Measurements from ENCODE around the gene RNU7-1. TPM values are rescaled to one million over a fixed set of nuclear protein-coding genes. Genes with fewer than 3 reads are reported as not detected.

Gene RNU7-1
- total and polyA plus RNA-seq, 10 of the 15 experiments (the other 5 are each of a cell fraction or from before 2014, with no cell fraction given) = not detected

DNA sequence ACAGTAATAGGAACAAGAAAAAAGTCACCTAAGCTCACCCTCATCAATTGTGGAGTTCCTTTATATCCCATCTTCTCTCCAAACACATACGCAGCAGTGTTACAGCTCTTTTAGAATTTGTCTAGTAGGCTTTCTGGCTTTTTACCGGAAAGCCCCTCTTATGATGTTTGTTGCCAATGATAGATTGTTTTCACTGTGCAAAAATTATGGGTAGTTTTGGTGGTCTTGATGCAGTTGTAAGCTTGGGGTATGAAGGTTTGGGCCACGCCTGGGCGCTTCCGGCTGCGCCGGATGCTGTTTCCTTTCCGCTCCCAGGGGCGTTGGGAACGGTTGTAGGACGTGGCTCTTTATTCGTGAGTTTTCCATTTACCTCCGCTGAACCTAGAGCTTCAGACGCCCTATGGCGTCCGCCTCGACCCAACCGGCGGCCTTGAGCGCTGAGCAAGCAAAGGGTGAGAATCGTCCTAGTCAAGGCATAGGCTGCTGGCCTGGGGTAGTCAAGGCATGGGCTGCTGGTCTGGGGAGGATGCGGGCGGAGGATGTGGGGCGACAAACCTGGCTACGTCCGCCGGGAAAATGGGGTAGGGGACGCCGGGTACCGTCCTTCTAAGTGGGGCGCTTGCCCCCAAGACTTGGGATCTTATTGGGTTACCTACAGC is at the start of gene RNU7-1, which contains the start of gene C12orf57 (continued):
- TF ChIP-seq, protein P1, sequence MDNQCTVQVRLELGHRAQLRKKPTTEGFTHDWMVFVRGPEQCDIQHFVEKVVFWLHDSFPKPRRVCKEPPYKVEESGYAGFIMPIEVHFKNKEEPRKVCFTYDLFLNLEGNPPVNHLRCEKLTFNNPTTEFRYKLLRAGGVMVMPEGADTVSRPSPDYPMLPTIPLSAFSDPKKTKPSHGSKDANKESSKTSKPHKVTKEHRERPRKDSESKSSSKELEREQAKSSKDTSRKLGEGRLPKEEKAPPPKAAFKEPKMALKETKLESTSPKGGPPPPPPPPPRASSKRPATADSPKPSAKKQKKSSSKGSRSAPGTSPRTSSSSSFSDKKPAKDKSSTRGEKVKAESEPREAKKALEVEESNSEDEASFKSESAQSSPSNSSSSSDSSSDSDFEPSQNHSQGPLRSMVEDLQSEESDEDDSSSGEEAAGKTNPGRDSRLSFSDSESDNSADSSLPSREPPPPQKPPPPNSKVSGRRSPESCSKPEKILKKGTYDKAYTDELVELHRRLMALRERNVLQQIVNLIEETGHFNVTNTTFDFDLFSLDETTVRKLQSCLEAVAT (IDR thresholded peaks at IDR 0.05) = peak; percentile 88
- TF ChIP-seq CHD4 (IDR thresholded peaks at IDR 0.05) = no peak
- peak; percentile 100 for TF ChIP-seq CBFB (IDR thresholded peaks at IDR 0.05; ENCODE audit: low read depth)
- no peak for TF ChIP-seq FOXM1 (IDR thresholded peaks at IDR 0.05; ENCODE audit: low read depth, low read length)
- TF ChIP-seq, protein P2, sequence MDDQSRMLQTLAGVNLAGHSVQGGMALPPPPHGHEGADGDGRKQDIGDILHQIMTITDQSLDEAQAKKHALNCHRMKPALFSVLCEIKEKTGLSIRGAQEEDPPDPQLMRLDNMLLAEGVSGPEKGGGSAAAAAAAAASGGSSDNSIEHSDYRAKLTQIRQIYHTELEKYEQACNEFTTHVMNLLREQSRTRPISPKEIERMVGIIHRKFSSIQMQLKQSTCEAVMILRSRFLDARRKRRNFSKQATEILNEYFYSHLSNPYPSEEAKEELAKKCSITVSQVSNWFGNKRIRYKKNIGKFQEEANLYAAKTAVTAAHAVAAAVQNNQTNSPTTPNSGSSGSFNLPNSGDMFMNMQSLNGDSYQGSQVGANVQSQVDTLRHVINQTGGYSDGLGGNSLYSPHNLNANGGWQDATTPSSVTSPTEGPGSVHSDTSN (IDR thresholded peaks at IDR 0.05; ENCODE audit: insufficient replicate concordance, low read depth, low read length) = peak; percentile 75
- no peak; a peak in 2 of 4 replicates for TF ChIP-seq IKZF2 (IDR thresholded peaks at IDR 0.05)
- TF ChIP-seq, protein P3, sequence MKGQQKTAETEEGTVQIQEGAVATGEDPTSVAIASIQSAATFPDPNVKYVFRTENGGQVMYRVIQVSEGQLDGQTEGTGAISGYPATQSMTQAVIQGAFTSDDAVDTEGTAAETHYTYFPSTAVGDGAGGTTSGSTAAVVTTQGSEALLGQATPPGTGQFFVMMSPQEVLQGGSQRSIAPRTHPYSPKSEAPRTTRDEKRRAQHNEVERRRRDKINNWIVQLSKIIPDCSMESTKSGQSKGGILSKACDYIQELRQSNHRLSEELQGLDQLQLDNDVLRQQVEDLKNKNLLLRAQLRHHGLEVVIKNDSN (IDR thresholded peaks at IDR 0.05; ENCODE audit: borderline replicate concordance, extremely low read length, insufficient read depth, low read depth, low read length) = no peak
- TF ChIP-seq, protein P4, sequence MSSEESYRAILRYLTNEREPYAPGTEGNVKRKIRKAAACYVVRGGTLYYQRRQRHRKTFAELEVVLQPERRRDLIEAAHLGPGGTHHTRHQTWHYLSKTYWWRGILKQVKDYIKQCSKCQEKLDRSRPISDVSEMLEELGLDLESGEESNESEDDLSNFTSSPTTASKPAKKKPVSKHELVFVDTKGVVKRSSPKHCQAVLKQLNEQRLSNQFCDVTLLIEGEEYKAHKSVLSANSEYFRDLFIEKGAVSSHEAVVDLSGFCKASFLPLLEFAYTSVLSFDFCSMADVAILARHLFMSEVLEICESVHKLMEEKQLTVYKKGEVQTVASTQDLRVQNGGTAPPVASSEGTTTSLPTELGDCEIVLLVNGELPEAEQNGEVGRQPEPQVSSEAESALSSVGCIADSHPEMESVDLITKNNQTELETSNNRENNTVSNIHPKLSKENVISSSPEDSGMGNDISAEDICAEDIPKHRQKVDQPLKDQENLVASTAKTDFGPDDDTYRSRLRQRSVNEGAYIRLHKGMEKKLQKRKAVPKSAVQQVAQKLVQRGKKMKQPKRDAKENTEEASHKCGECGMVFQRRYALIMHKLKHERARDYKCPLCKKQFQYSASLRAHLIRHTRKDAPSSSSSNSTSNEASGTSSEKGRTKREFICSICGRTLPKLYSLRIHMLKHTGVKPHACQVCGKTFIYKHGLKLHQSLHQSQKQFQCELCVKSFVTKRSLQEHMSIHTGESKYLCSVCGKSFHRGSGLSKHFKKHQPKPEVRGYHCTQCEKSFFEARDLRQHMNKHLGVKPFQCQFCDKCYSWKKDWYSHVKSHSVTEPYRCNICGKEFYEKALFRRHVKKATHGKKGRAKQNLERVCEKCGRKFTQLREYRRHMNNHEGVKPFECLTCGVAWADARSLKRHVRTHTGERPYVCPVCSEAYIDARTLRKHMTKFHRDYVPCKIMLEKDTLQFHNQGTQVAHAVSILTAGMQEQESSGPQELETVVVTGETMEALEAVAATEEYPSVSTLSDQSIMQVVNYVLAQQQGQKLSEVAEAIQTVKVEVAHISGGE (CRISPR knock-in tag; IDR thresholded peaks at IDR 0.05) = peak; percentile 76
- TF ChIP-seq, protein P5, sequence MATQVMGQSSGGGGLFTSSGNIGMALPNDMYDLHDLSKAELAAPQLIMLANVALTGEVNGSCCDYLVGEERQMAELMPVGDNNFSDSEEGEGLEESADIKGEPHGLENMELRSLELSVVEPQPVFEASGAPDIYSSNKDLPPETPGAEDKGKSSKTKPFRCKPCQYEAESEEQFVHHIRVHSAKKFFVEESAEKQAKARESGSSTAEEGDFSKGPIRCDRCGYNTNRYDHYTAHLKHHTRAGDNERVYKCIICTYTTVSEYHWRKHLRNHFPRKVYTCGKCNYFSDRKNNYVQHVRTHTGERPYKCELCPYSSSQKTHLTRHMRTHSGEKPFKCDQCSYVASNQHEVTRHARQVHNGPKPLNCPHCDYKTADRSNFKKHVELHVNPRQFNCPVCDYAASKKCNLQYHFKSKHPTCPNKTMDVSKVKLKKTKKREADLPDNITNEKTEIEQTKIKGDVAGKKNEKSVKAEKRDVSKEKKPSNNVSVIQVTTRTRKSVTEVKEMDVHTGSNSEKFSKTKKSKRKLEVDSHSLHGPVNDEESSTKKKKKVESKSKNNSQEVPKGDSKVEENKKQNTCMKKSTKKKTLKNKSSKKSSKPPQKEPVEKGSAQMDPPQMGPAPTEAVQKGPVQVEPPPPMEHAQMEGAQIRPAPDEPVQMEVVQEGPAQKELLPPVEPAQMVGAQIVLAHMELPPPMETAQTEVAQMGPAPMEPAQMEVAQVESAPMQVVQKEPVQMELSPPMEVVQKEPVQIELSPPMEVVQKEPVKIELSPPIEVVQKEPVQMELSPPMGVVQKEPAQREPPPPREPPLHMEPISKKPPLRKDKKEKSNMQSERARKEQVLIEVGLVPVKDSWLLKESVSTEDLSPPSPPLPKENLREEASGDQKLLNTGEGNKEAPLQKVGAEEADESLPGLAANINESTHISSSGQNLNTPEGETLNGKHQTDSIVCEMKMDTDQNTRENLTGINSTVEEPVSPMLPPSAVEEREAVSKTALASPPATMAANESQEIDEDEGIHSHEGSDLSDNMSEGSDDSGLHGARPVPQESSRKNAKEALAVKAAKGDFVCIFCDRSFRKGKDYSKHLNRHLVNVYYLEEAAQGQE (IDR thresholded peaks at IDR 0.05; ENCODE audit: low read depth, low read length) = peak; percentile 35; the same call in 1 of the 2 replicates
- TF ChIP-seq, protein P6, sequence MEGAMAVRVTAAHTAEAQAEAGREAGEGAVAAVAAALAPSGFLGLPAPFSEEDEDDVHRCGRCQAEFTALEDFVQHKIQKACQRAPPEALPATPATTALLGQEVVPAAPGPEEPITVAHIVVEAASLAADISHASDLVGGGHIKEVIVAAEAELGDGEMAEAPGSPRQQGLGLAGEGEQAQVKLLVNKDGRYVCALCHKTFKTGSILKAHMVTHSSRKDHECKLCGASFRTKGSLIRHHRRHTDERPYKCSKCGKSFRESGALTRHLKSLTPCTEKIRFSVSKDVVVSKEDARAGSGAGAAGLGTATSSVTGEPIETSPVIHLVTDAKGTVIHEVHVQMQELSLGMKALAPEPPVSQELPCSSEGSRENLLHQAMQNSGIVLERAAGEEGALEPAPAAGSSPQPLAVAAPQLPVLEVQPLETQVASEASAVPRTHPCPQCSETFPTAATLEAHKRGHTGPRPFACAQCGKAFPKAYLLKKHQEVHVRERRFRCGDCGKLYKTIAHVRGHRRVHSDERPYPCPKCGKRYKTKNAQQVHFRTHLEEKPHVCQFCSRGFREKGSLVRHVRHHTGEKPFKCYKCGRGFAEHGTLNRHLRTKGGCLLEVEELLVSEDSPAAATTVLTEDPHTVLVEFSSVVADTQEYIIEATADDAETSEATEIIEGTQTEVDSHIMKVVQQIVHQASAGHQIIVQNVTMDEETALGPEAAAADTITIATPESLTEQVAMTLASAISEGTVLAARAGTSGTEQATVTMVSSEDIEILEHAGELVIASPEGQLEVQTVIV (IDR thresholded peaks at IDR 0.05; ENCODE audit: borderline replicate concordance, partially characterized antibody) = no peak
- TF ChIP-seq ASH2L (IDR thresholded peaks at IDR 0.05; ENCODE audit: borderline replicate concordance, low read depth) = no peak
- TF ChIP-seq IRF4 (IDR thresholded peaks at IDR 0.05; ENCODE audit: low read depth, low read length) = peak; percentile 62
- TF ChIP-seq JUNB (IDR thresholded peaks at IDR 0.05) = peak; percentile 70

Measured in GM12878 (cell line).